ENCODE results near the gene ZNF276. TPM values are rescaled to one million over a fixed set of nuclear protein-coding genes. Genes with fewer than 3 reads are reported as not detected.

Gene ZNF276
- total and polyA plus RNA-seq, 2 donors (not counting 1 experiment from before 2014, with no cell fraction given): 6.2 to 12.7 TPM

GRCh38 chr16:89705006-89705405 lies 16.3 kb upstream of the ZNF276 start:
- no peaks in the 10 kb centered on the region for H3K79me2 ChIP-seq (ENCODE audit: control insufficient read depth, insufficient read depth, low read length)
- no peak for DNase-seq (ENCODE audit: low read depth in 2 of 2)
- TF ChIP-seq EZH2 (IDR thresholded peaks at IDR 0.05; ENCODE audit: low read length, missing control alignments) (no peak), CTCF (conservative IDR thresholded peaks at IDR 0.05 in 1 of 2, IDR thresholded peaks at IDR 0.05 in 1 of 2; ENCODE audit: low read depth in 1 of 2, low read length in 2 of 2) (no peak)
- no peak overlapping the region for H2AFZ ChIP-seq (ENCODE audit: low read length)
- H3K27ac ChIP-seq (ENCODE audit: insufficient read depth, low read length): no peak overlapping the region
- peaks cover 9% of the 10 kb centered on the region for H3K4me1 ChIP-seq (ENCODE audit: control insufficient read depth, extremely low read depth, insufficient read depth, low read length)
- H3K36me3 ChIP-seq (ENCODE audit: control insufficient read depth, insufficient read depth, low read length): no peaks in the 10 kb centered on the region
- H3K4me2 ChIP-seq (ENCODE audit: extremely low read depth, insufficient read depth, low read length): no peak overlapping the region
- H3K9me3 ChIP-seq (ENCODE audit: control insufficient read depth, insufficient read depth, low read depth, low read length): no peaks in the 10 kb centered on the region
- no peak overlapping the region for H3K4me3 ChIP-seq (replicated peaks in 1 of 4; ENCODE audit: control extremely low read depth in 1 of 4, insufficient read depth in 1 of 4, low read depth in 3 of 4, low read length in 4 of 4)
- H3K9ac ChIP-seq (ENCODE audit: insufficient read depth, low read length): no peak overlapping the region
- H3K27me3 ChIP-seq (ENCODE audit: control insufficient read depth, insufficient read depth, low read length): no peaks in the 10 kb centered on the region
- no peaks in the 10 kb centered on the region for H4K20me1 ChIP-seq (ENCODE audit: control insufficient read depth, extremely low read depth, insufficient read depth, low read length)

DNA sequence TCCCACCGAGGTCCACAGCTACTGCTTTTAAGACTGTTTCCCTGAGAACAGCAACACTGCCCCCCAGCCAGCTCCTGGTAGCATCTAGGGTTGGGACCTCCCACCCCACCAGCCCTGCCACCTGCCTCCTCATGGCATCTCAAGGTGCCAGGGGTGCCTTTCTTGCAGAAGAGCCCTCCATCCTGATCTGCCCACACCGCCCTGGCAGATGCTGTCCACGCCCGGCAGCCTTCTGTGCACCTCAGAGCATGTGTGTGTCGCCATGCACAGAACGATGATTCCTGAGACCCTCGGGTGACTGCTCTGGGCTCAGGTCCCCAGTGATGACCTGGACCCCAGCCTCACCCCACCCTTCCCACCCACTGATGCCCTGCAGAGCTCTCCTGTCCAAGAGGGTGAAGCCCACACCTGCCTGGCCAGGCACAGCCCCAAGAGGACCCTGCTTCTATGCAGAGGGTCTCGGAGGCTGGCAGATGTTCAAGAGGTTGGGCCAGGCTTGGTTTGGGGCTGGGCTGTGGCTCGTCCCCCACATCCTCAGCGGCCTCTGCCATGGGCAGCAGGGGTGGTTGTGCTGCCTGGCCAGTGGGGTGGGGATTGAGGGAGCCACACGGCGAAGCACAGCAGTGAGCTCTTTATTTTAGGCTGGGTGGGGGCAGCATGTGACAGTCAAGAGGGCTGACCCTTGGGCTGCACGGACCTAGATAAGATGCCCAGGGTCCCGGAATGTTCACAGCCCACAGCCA lies 14.6 kb upstream of the ZNF276 start:
- TF ChIP-seq CTCF (conservative IDR thresholded peaks at IDR 0.05 in 1 of 2, IDR thresholded peaks at IDR 0.05 in 1 of 2; ENCODE audit: low read depth in 1 of 2, low read length in 2 of 2): no peak
- TF ChIP-seq EZH2 (IDR thresholded peaks at IDR 0.05; ENCODE audit: low read length, missing control alignments): no peak
- Histone ChIP-seq H3K9ac (ENCODE audit: insufficient read depth, low read length) (no peak overlapping the region), H2AFZ (ENCODE audit: low read length) (no peak overlapping the region), H3K4me1 (ENCODE audit: control insufficient read depth, extremely low read depth, insufficient read depth, low read length) (peaks cover 3% of the 10 kb centered on the region), H3K36me3 (ENCODE audit: control insufficient read depth, insufficient read depth, low read length) (peaks cover 4% of the 10 kb centered on the region), H3K27ac (ENCODE audit: insufficient read depth, low read length) (no peak overlapping the region), H3K9me3 (ENCODE audit: control insufficient read depth, insufficient read depth, low read depth, low read length) (no peaks in the 10 kb centered on the region), H3K79me2 (ENCODE audit: control insufficient read depth, insufficient read depth, low read length) (no peaks in the 10 kb centered on the region), H3K4me3 (replicated peaks in 1 of 4; ENCODE audit: control extremely low read depth in 1 of 4, insufficient read depth in 1 of 4, low read depth in 3 of 4, low read length in 4 of 4) (no peak overlapping the region), H3K4me2 (ENCODE audit: extremely low read depth, insufficient read depth, low read length) (no peak overlapping the region), H3K27me3 (ENCODE audit: control insufficient read depth, insufficient read depth, low read length) (no peaks in the 10 kb centered on the region), H4K20me1 (ENCODE audit: control insufficient read depth, extremely low read depth, insufficient read depth, low read length) (no peaks in the 10 kb centered on the region)
- no peak for DNase-seq (ENCODE audit: low read depth in 2 of 2)

- no peaks in the 10 kb centered on the region for H4K20me1 ChIP-seq (ENCODE audit: control insufficient read depth, extremely low read depth, insufficient read depth, low read length)
- peaks cover 4% of the 10 kb centered on the region for H3K36me3 ChIP-seq (ENCODE audit: control insufficient read depth, insufficient read depth, low read length)
- H3K4me1 ChIP-seq (ENCODE audit: control insufficient read depth, extremely low read depth, insufficient read depth, low read length): peaks cover 2% of the 10 kb centered on the region
- no peaks in the 10 kb centered on the region for H3K9me3 ChIP-seq (ENCODE audit: control insufficient read depth, insufficient read depth, low read depth, low read length)
- no peak overlapping the region for H3K27ac ChIP-seq (ENCODE audit: insufficient read depth, low read length)
- H3K4me2 ChIP-seq (ENCODE audit: extremely low read depth, insufficient read depth, low read length): no peak overlapping the region
- no peaks in the 10 kb centered on the region for H3K27me3 ChIP-seq (ENCODE audit: control insufficient read depth, insufficient read depth, low read length)
- no peak overlapping the region for H3K4me3 ChIP-seq (replicated peaks in 1 of 4; ENCODE audit: control extremely low read depth in 1 of 4, insufficient read depth in 1 of 4, low read depth in 3 of 4, low read length in 4 of 4)
- H3K9ac ChIP-seq (ENCODE audit: insufficient read depth, low read length): no peak overlapping the region
- H2AFZ ChIP-seq (ENCODE audit: low read length): no peak overlapping the region
- no peaks in the 10 kb centered on the region for H3K79me2 ChIP-seq (ENCODE audit: control insufficient read depth, insufficient read depth, low read length)
- TF ChIP-seq CTCF (conservative IDR thresholded peaks at IDR 0.05 in 1 of 2, IDR thresholded peaks at IDR 0.05 in 1 of 2; ENCODE audit: low read depth in 1 of 2, low read length in 2 of 2) (no peak), EZH2 (IDR thresholded peaks at IDR 0.05; ENCODE audit: low read length, missing control alignments) (no peak)
- DNase-seq (ENCODE audit: low read depth in 2 of 2): no peak
Measured at GRCh38 chr16:89707695-89708094, 13.6 kb upstream of the ZNF276 start.
